ENCODE results near the gene PKHD1. TPM values are rescaled to one million over a fixed set of nuclear protein-coding genes. Genes with fewer than 3 reads are reported as not detected.

Gene PKHD1
- total RNA-seq, 1 experiment from 2014 or later, result 0.09 TPM

GRCh38 chr6:51651132-51651817, 436.1 kb downstream of the PKHD1 start:
- no peak overlapping the region for H2BK15ac ChIP-seq (ENCODE audit: low read depth, low read length)
- H3K4me2 ChIP-seq (ENCODE audit: insufficient read depth, insufficient read length, low read length), result no peak overlapping the region
- Mint-ChIP-seq H3K4me3 (no peak overlapping the region), H3K4me1 (no peaks in the 10 kb centered on the region), H3K36me3 (ENCODE audit: insufficient read depth in 1 of 3, low read depth in 3 of 3) (no peaks in the 10 kb centered on the region), H3K9me3 (no peaks in the 10 kb centered on the region), H3K27ac (no peak overlapping the region), H3K27me3 (ENCODE audit: low read depth) (0 out of 2 replicates have a peak, but pooled peaks cover 2% of the 10 kb centered on the region)
- H3K79me2 ChIP-seq (ENCODE audit: insufficient read depth, low read length), result no peaks in the 10 kb centered on the region
- no peak overlapping the region for H3K23ac ChIP-seq (ENCODE audit: insufficient read length, low read depth, low read length)
- no peaks in the 10 kb centered on the region for H4K20me1 ChIP-seq (ENCODE audit: control insufficient read depth, insufficient read depth, insufficient read length)
- H2AFZ ChIP-seq (ENCODE audit: low read length), result no peak overlapping the region
- H3K23me2 ChIP-seq (ENCODE audit: insufficient read length, low read depth, low read length, poor library complexity, severe bottlenecking), result no peaks in the 10 kb centered on the region
- no peak overlapping the region for H2BK20ac ChIP-seq (ENCODE audit: low read depth, low read length, poor library complexity, severe bottlenecking)
- no peak overlapping the region for H3T11ph ChIP-seq (ENCODE audit: low read length)
- H3K9me3 ChIP-seq (ENCODE audit: control insufficient read depth, low read depth, low read length), result no peaks in the 10 kb centered on the region
- no peak for TF ChIP-seq CTCF (conservative IDR thresholded peaks at IDR 0.05)
- H3K14ac ChIP-seq (ENCODE audit: insufficient read depth, low read length), result no peak overlapping the region
- no peak overlapping the region for H3K9ac ChIP-seq (ENCODE audit: extremely low read depth, insufficient read length, low read length)
- H3K4me1 ChIP-seq (ENCODE audit: insufficient read depth, low read length), result no peaks in the 10 kb centered on the region
- H3K27ac ChIP-seq (ENCODE audit: insufficient read length, low read depth, low read length), result no peak overlapping the region
- no peak overlapping the region for H4K91ac ChIP-seq (ENCODE audit: insufficient read length, low read depth, low read length)
- DNase-seq, result no peak
- no peak overlapping the region for H2AK5ac ChIP-seq (ENCODE audit: insufficient read length, low read length)
- H2BK120ac ChIP-seq (ENCODE audit: low read depth, low read length, poor library complexity, severe bottlenecking), result no peak overlapping the region
- no peak overlapping the region for H3K18ac ChIP-seq (ENCODE audit: insufficient read length, low read depth, low read length)
- H3K4ac ChIP-seq (ENCODE audit: low read depth, low read length), result no peak overlapping the region
- no peaks in the 10 kb centered on the region for H3K27me3 ChIP-seq (ENCODE audit: insufficient read depth, low read length)
- H2BK5ac ChIP-seq (ENCODE audit: insufficient read length, low read length), result no peak overlapping the region
- H3K79me1 ChIP-seq (ENCODE audit: insufficient read depth, low read depth, low read length, poor library complexity, severe bottlenecking), result no peaks in the 10 kb centered on the region
- H2BK12ac ChIP-seq (ENCODE audit: insufficient read length, low read depth, low read length), result no peak overlapping the region
- no peak overlapping the region for H3K56ac ChIP-seq (ENCODE audit: insufficient read length, low read depth, low read length)
- no peak overlapping the region for H4K5ac ChIP-seq (ENCODE audit: insufficient read length, low read depth, low read length)
- H4K8ac ChIP-seq (replicated peaks; ENCODE audit: insufficient read length, low read depth, low read length), result no peak overlapping the region
- WGBS (ENCODE audit: extremely low coverage, insufficient read length, low lambda C conversion rate), result no CpG with 5 or more reads among the region's 9 CpGs
